Tibial artery (tissue), 4 donors: ENCODE data around the gene C1QTNF8.

ENCODE experiments used
- DNase-seq, 2 donors: peaks; one replicate each; pipeline ENCODE4 v3.0.0-alpha.2; 2019
- H3K27ac ChIP-seq, 2 donors: fragments of 200-600 bp; sonication (generic) in 1 of 2; 1 replicate in 1 of 2; 2 replicates in 1 of 2; pipeline ENCODE4 v1.5.1; 2018 to 2019; ENCODE audit warnings: mild to moderate bottlenecking in 1 of 2
- H3K27me3 ChIP-seq, 2 donors: fragments of 200-600 bp; sonication (generic) in 1 of 2; one replicate each; pipeline versions ENCODE4 v1.5.1 to v1.6.0; 2016 to 2019
- H3K36me3 ChIP-seq, 3 donors: fragments of 200-600 bp; sonication (generic) in 2 of 3; one replicate each; pipeline ENCODE4 v1.5.1; 2016 to 2019; ENCODE audit warnings: mild to moderate bottlenecking in 2 of 3
- H3K4me1 ChIP-seq, 4 donors: fragments of 200-600 bp; sonication (generic) in 2 of 4; 1 replicate in 3 of 4; 2 replicates in 1 of 4; pipeline ENCODE4 v1.5.1; 2016 to 2019
- H3K4me3 ChIP-seq, 2 donors: fragments of 200-600 bp; sonication (generic) in 1 of 2; 1 replicate in 1 of 2; 2 replicates in 1 of 2; pipeline ENCODE4 v1.5.1; 2018 to 2019; ENCODE audit warnings: mild to moderate bottlenecking in 2 of 2
- H3K9me3 ChIP-seq, 3 donors: fragments of 200-600 bp; sonication (generic) in 1 of 3; one replicate each; pipeline ENCODE4 v1.5.1; 2016 to 2019
- CTCF ChIP-seq, 2 experiments: fragments of 200-600 bp in 1 of 2; fragments of 450-650 bp in 1 of 2; IDR thresholded peaks; one replicate each; pipeline ENCODE4 v1.5.1; 2017 to 2019; ENCODE audit warnings: antibody characterized with exemption in 2 of 2, mild to moderate bottlenecking in 1 of 2, moderate library complexity in 1 of 2
- intact Hi-C: fragments of 100-400 bp; cut with DNase I; formaldehyde crosslinking; loops from one replicate; pipeline ENCODE4 v1.15.0; 2023; ENCODE audit warnings: low total_unique reads

C1QTNF8 gene

GRCh38 chr16:1045993-1046911 is 49.8 kb downstream of the C1QTNF8 start:
- Histone ChIP-seq H3K36me3 (no peaks in the 10 kb centered on the region), H3K9me3 (peaks cover 0 to 6% (median 0%) of the 10 kb centered on the region in 3 donors), H3K4me3 (no peak overlapping the region), H3K27me3 (peaks cover 0 to 97% of the 10 kb centered on the region in 2 donors), H3K4me1 (peaks cover 0 to 35% (median 7%) of the 10 kb centered on the region in 4 donors), H3K27ac (no peak overlapping the region)
- TF ChIP-seq CTCF (IDR thresholded peaks at IDR 0.05) = no peak
- intact Hi-C loops = no loop called here
- DNase-seq = no peak

GRCh38 chr16:1045310-1045992 is 50.6 kb downstream of the C1QTNF8 start:
- intact Hi-C loops = no loop called here
- Histone ChIP-seq H3K4me3 (no peak overlapping the region), H3K27me3 (peaks cover 0 to 95% of the 10 kb centered on the region in 2 donors)

GRCh38 chr16:1044460-1045309 is 51.4 kb downstream of the C1QTNF8 start:
- Histone ChIP-seq H3K4me3 (no peak overlapping the region), H3K36me3 (no peaks in the 10 kb centered on the region), H3K9me3 (peaks cover 0 to 6% (median 0%) of the 10 kb centered on the region in 3 donors), H3K27me3 (peaks cover 0 to 95% of the 10 kb centered on the region in 2 donors), H3K27ac (no peak overlapping the region), H3K4me1 (peaks cover 0 to 35% (median 7%) of the 10 kb centered on the region in 4 donors)
- no peak for TF ChIP-seq CTCF (IDR thresholded peaks at IDR 0.05)
- DNase-seq = no peak
- intact Hi-C loops = no loop called here

More at GRCh38 chr16:1045310-1045992, 50.6 kb downstream of the C1QTNF8 start:
- peaks cover 0 to 6% (median 0%) of the 10 kb centered on the region in 3 donors for H3K9me3 ChIP-seq
- H3K36me3 ChIP-seq = no peaks in the 10 kb centered on the region
- no peak for TF ChIP-seq CTCF (IDR thresholded peaks at IDR 0.05)
- no peak for DNase-seq
- H3K27ac ChIP-seq = no peak overlapping the region
- H3K4me1 ChIP-seq = peaks cover 0 to 35% (median 7%) of the 10 kb centered on the region in 4 donors

GRCh38 chr16:1043881-1044451 is 52.1 kb downstream of the C1QTNF8 start:
- Histone ChIP-seq H3K4me1 (peaks cover 0 to 35% (median 7%) of the 10 kb centered on the region in 4 donors), H3K27me3 (peaks cover 0 to 95% of the 10 kb centered on the region in 2 donors), H3K27ac (no peak overlapping the region), H3K9me3 (peaks cover 0 to 6% (median 0%) of the 10 kb centered on the region in 3 donors), H3K4me3 (no peak overlapping the region), H3K36me3 (no peaks in the 10 kb centered on the region)
- intact Hi-C loops = no loop called here
- no peak for TF ChIP-seq CTCF (IDR thresholded peaks at IDR 0.05)
- no peak for DNase-seq

- no peak overlapping the region for H3K27ac ChIP-seq
- DNase-seq = no peak
- H3K4me1 ChIP-seq = peaks cover 0 to 26% (median 3%) of the 10 kb centered on the region in 4 donors
- H3K36me3 ChIP-seq = no peaks in the 10 kb centered on the region
- peaks cover 0 to 6% (median 0%) of the 10 kb centered on the region in 3 donors for H3K9me3 ChIP-seq
- peaks cover 0 to 95% of the 10 kb centered on the region in 2 donors for H3K27me3 ChIP-seq
- intact Hi-C loops = no loop called here
- no peak for TF ChIP-seq CTCF (IDR thresholded peaks at IDR 0.05)
- H3K4me3 ChIP-seq = no peak overlapping the region
These were observed 53.2 kb downstream of the C1QTNF8 start for GRCh38 chr16:1042866-1043265.
